DND-41 (cell line): ENCODE results near the gene CDS2.
A peak's percentile ranks its signal among the peaks of the same experiment; 100 is the strongest.

Experiments used
- ATAC-seq: fragments of 200-7000 bp; cut with Tn5 transposase; 3 replicates; pipeline ENCODE4 v1.9.1; 2021; ENCODE audit warnings: low read depth; ENCODE audit not compliant: insufficient read depth
- DNase-seq: peaks from one replicate; pipeline ENCODE4 v3.0.0-alpha.2; 2020
- H2AFZ ChIP-seq: 2 replicates; pipeline ENCODE4 v1.6.0; 2012; ENCODE audit warnings: low read depth, low read length
- H3K27ac ChIP-seq: 2 replicates; pipeline ENCODE4 v1.5.1; 2012; ENCODE audit warnings: low read length, inconsistent platforms
- H3K27me3 ChIP-seq: fragments of 200-600 bp; sonication (generic); 2 replicates; pipeline ENCODE4 v1.6.0; 2012; ENCODE audit warnings: low read length, mild to moderate bottlenecking, inconsistent platforms; ENCODE audit not compliant: insufficient read depth, poor library complexity
- H3K36me3 ChIP-seq: 2 replicates; pipeline ENCODE4 v1.5.1; 2012; ENCODE audit warnings: low read length, inconsistent platforms; ENCODE audit not compliant: insufficient read depth
- H3K4me1 ChIP-seq: 2 replicates; pipeline ENCODE4 v1.5.1; 2012; ENCODE audit warnings: mild to moderate bottlenecking, low read length; ENCODE audit not compliant: insufficient read depth
- H3K4me2 ChIP-seq: 2 replicates; pipeline ENCODE4 v1.6.0; 2012; ENCODE audit warnings: mild to moderate bottlenecking, moderate library complexity, low read length, inconsistent platforms; ENCODE audit not compliant: insufficient read depth
- H3K4me3 ChIP-seq, 2 experiments: fragments of 200-600 bp in 1 of 2; shearing (Covaris generic) in 1 of 2; 2 replicates each; pipeline ENCODE4 v1.5.1; 2012 to 2016; ENCODE audit warnings: inconsistent platforms in 2 of 2, low read length in 2 of 2, mild to moderate bottlenecking in 2 of 2, low read depth in 1 of 2, moderate library complexity in 1 of 2
- H3K79me2 ChIP-seq: 2 replicates; pipeline ENCODE4 v1.6.0; 2012; ENCODE audit warnings: low read length, inconsistent platforms; ENCODE audit not compliant: insufficient read depth
- H3K9ac ChIP-seq: 2 replicates; pipeline ENCODE4 v1.6.0; 2012; ENCODE audit warnings: low read depth, mild to moderate bottlenecking, inconsistent platforms, low read length, moderate library complexity
- H3K9me3 ChIP-seq: 2 replicates; pipeline ENCODE4 v1.5.1; 2012; ENCODE audit warnings: low read length, moderate library complexity, mild to moderate bottlenecking, inconsistent platforms; ENCODE audit not compliant: insufficient read depth, severe bottlenecking
- H4K20me1 ChIP-seq: 2 replicates; pipeline ENCODE4 v1.6.0; 2012; ENCODE audit warnings: low read length; ENCODE audit not compliant: insufficient read depth
- EZH2 ChIP-seq: IDR thresholded peaks from 3 replicates; pipeline ENCODE4 v1.6.1; 2012; ENCODE audit warnings: borderline replicate concordance, low read depth, mild to moderate bottlenecking, moderate library complexity, low read length, inconsistent platforms; ENCODE audit not compliant: severe bottlenecking
- TF ChIP-seq, protein P1 (sequence below): IDR thresholded peaks from 2 replicates; pipeline ENCODE4 v1.5.1; 2012; ENCODE audit warnings: borderline replicate concordance, low read length, moderate library complexity, mild to moderate bottlenecking; ENCODE audit not compliant: poor library complexity, severe bottlenecking; ENCODE audit errors: extremely low read depth

CDS2 gene

DNA sequence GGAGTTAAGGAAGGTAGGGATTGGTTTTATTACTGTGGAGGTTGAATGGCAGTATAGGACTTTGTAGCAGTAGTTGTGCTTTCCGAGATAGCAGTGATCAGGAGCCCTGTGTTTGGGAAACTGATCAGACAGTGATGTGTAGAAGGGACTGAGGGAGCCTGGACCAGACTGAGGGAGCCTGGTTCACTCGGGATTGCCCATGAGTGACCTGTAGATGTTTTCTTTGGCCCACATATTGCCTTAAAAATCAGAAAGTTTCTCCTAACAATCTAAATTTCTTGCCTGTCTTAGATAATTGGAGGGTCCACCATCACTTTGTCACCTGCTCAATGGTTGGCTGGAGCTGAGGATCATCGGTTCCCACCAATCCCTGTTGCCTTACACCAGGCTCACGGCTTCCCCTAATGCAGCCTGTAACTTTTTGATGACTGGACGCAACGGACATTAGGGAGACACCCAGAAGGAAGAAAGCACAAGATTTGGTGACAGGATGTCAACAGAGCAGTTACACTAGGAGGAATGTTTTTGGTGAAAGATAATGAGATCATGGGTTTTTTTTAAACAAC is 1.1 kb downstream of the CDS2 start:
- peak overlapping the region; percentile 74 for H2AFZ ChIP-seq

DNA sequence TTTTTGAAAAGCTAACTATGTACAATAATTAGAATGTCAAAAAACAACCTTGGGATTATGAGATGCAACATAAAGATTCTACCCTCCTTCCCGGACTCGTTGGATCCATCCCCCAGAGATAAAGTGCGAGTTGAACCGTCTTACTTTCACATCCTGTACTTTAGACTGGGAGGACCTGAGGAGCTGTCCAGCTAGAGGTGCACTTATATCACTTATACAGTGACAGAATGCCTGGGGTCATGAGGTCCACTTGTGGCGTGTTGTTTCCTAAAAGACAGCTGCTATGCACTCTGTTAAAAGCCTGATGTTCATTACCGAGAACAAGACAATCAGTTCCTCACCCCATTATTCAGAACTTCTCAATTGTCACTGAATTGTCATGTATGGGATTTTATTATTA is 2.1 kb downstream of the CDS2 start:
- TF ChIP-seq, protein P1, sequence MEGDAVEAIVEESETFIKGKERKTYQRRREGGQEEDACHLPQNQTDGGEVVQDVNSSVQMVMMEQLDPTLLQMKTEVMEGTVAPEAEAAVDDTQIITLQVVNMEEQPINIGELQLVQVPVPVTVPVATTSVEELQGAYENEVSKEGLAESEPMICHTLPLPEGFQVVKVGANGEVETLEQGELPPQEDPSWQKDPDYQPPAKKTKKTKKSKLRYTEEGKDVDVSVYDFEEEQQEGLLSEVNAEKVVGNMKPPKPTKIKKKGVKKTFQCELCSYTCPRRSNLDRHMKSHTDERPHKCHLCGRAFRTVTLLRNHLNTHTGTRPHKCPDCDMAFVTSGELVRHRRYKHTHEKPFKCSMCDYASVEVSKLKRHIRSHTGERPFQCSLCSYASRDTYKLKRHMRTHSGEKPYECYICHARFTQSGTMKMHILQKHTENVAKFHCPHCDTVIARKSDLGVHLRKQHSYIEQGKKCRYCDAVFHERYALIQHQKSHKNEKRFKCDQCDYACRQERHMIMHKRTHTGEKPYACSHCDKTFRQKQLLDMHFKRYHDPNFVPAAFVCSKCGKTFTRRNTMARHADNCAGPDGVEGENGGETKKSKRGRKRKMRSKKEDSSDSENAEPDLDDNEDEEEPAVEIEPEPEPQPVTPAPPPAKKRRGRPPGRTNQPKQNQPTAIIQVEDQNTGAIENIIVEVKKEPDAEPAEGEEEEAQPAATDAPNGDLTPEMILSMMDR = no peak
- TF ChIP-seq EZH2 = no peak
- DNase-seq (no peak), ATAC-seq (no peak)
- Histone ChIP-seq H3K4me1 (peaks cover 32% of the 10 kb centered on the region), H3K79me2 (peaks cover 86% of the 10 kb centered on the region), H3K4me2 (peak overlapping the region; percentile 87), H3K36me3 (peaks cover 8% of the 10 kb centered on the region; the same call in 1 of the 2 replicates), H3K27ac (no peak overlapping the region), H3K9ac (peak overlapping the region; percentile 89; the same call in 1 of the 2 replicates), H3K27me3 (no peaks in the 10 kb centered on the region), H3K9me3 (no peaks in the 10 kb centered on the region), H2AFZ (no peak overlapping the region), H3K4me3 (0 out of 4 replicates have a peak overlapping the region, but pooled peaks of 1 of the 2 experiments have one; percentile 78), H4K20me1 (peaks cover 18% of the 10 kb centered on the region; the same call in 1 of the 2 replicates)

More for the DNA sequence above, 1.1 kb downstream of the CDS2 start:
- peaks cover 6% of the 10 kb centered on the region; the same call in 1 of the 2 replicates for H3K36me3 ChIP-seq
- peaks cover 12% of the 10 kb centered on the region; the same call in 1 of the 2 replicates for H4K20me1 ChIP-seq
- H3K9ac ChIP-seq = peak overlapping the region; percentile 89
- H3K27ac ChIP-seq = peak overlapping the region; percentile 77
- peaks cover 32% of the 10 kb centered on the region for H3K4me1 ChIP-seq
- H3K9me3 ChIP-seq = no peaks in the 10 kb centered on the region
- peak overlapping the region; percentile 87 for H3K4me2 ChIP-seq
- peak overlapping the region; percentile 52 to 78; a peak in 3 of 4 replicates for H3K4me3 ChIP-seq
- no peaks in the 10 kb centered on the region for H3K27me3 ChIP-seq
- DNase-seq = no peak
- no peak for TF ChIP-seq EZH2
- TF ChIP-seq, protein P1 = no peak
- peaks cover 78% of the 10 kb centered on the region for H3K79me2 ChIP-seq
- no peak for ATAC-seq

DNA sequence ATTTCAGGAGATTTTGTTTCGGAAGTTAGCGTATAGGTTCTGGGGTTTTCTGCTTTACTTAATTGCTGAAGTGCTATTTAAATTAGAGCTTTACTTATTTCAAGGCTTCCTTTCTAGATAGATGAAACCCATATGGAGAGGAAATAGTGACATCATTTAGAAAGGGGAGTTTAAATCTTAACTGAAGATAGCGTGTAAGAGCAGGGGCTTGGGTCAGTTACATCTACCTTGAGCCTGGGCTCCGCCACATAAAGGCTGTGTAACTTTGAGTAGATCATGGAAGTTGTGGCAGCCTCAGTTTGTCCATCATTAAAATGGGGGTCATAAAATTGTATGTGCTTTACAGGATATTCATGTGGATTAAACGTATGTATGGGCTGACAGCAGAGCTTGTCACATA is 4.7 kb downstream of the CDS2 start:
- peaks cover 93% of the 10 kb centered on the region for H3K79me2 ChIP-seq
- no peak for DNase-seq
- no peak for TF ChIP-seq EZH2
- TF ChIP-seq, protein P1 = no peak
- no peak overlapping the region for H3K4me2 ChIP-seq
- H3K4me1 ChIP-seq = peaks cover 16% of the 10 kb centered on the region
- ATAC-seq = no peak
- no peak overlapping the region for H2AFZ ChIP-seq
- no peaks in the 10 kb centered on the region for H3K27me3 ChIP-seq
- peaks cover 26% of the 10 kb centered on the region for H3K36me3 ChIP-seq
- H3K27ac ChIP-seq = no peak overlapping the region
- H4K20me1 ChIP-seq = peaks cover 36% of the 10 kb centered on the region
- H3K9me3 ChIP-seq = no peaks in the 10 kb centered on the region
- no peak overlapping the region for H3K9ac ChIP-seq
- H3K4me3 ChIP-seq = no peak overlapping the region
